WTC11 (cell line): ENCODE results near the gene LIN28B.

Source experiments
- KAT7 ChIP-seq: sonication (generic); formaldehyde crosslinking; IDR thresholded peaks from 2 replicates; pipeline ENCODE4 v1.8.1; 2023; ENCODE audit warnings: missing genetic modification reagents, mild to moderate bottlenecking, borderline replicate concordance
- MAX ChIP-seq: sonication (generic); formaldehyde crosslinking; IDR thresholded peaks from 2 replicates; pipeline ENCODE4 v1.8.0; 2022; ENCODE audit warnings: mild to moderate bottlenecking, missing genetic modification reagents
- RORB ChIP-seq: fragments of 250-450 bp; sonication (Bioruptor Pico); IDR thresholded peaks from 2 replicates; pipeline ENCODE4 v1.9.0; 2021; ENCODE audit warnings: mild to moderate bottlenecking
- ZNF317 ChIP-seq: sonication (generic); formaldehyde crosslinking; IDR thresholded peaks from 2 replicates; pipeline ENCODE4 v1.8.1; 2023; ENCODE audit warnings: low read depth, mild to moderate bottlenecking, moderate library complexity, missing genetic modification reagents, borderline replicate concordance
- TF ChIP-seq, protein P1 (sequence below): fragments of 200-600 bp; IDR thresholded peaks from 2 replicates; pipeline ENCODE4 v1.8.0; 2022; ENCODE audit warnings: antibody characterized with exemption
- TF ChIP-seq, protein P2 (sequence below): sonication (generic); formaldehyde crosslinking; IDR thresholded peaks from 2 replicates; pipeline ENCODE4 v1.8.1; 2023; ENCODE audit warnings: mild to moderate bottlenecking, missing genetic modification reagents, borderline replicate concordance
- TF ChIP-seq, protein P3 (sequence below): sonication (generic); formaldehyde crosslinking; IDR thresholded peaks from 2 replicates; pipeline ENCODE4 v1.8.1; 2023; ENCODE audit warnings: mild to moderate bottlenecking, missing genetic modification reagents

- TF ChIP-seq RORB (CRISPR knock-in tag) (no peak), KAT7 (CRISPR knock-in tag) (no peak), MAX (no peak), ZNF317 (CRISPR knock-in tag) (no peak)
- TF ChIP-seq, protein P1, sequence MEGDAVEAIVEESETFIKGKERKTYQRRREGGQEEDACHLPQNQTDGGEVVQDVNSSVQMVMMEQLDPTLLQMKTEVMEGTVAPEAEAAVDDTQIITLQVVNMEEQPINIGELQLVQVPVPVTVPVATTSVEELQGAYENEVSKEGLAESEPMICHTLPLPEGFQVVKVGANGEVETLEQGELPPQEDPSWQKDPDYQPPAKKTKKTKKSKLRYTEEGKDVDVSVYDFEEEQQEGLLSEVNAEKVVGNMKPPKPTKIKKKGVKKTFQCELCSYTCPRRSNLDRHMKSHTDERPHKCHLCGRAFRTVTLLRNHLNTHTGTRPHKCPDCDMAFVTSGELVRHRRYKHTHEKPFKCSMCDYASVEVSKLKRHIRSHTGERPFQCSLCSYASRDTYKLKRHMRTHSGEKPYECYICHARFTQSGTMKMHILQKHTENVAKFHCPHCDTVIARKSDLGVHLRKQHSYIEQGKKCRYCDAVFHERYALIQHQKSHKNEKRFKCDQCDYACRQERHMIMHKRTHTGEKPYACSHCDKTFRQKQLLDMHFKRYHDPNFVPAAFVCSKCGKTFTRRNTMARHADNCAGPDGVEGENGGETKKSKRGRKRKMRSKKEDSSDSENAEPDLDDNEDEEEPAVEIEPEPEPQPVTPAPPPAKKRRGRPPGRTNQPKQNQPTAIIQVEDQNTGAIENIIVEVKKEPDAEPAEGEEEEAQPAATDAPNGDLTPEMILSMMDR, result no peak
- TF ChIP-seq, protein P2, sequence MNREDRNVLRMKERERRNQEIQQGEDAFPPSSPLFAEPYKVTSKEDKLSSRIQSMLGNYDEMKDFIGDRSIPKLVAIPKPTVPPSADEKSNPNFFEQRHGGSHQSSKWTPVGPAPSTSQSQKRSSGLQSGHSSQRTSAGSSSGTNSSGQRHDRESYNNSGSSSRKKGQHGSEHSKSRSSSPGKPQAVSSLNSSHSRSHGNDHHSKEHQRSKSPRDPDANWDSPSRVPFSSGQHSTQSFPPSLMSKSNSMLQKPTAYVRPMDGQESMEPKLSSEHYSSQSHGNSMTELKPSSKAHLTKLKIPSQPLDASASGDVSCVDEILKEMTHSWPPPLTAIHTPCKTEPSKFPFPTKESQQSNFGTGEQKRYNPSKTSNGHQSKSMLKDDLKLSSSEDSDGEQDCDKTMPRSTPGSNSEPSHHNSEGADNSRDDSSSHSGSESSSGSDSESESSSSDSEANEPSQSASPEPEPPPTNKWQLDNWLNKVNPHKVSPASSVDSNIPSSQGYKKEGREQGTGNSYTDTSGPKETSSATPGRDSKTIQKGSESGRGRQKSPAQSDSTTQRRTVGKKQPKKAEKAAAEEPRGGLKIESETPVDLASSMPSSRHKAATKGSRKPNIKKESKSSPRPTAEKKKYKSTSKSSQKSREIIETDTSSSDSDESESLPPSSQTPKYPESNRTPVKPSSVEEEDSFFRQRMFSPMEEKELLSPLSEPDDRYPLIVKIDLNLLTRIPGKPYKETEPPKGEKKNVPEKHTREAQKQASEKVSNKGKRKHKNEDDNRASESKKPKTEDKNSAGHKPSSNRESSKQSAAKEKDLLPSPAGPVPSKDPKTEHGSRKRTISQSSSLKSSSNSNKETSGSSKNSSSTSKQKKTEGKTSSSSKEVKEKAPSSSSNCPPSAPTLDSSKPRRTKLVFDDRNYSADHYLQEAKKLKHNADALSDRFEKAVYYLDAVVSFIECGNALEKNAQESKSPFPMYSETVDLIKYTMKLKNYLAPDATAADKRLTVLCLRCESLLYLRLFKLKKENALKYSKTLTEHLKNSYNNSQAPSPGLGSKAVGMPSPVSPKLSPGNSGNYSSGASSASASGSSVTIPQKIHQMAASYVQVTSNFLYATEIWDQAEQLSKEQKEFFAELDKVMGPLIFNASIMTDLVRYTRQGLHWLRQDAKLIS (CRISPR knock-in tag), result no peak
- TF ChIP-seq, protein P3, sequence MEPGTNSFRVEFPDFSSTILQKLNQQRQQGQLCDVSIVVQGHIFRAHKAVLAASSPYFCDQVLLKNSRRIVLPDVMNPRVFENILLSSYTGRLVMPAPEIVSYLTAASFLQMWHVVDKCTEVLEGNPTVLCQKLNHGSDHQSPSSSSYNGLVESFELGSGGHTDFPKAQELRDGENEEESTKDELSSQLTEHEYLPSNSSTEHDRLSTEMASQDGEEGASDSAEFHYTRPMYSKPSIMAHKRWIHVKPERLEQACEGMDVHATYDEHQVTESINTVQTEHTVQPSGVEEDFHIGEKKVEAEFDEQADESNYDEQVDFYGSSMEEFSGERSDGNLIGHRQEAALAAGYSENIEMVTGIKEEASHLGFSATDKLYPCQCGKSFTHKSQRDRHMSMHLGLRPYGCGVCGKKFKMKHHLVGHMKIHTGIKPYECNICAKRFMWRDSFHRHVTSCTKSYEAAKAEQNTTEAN, result no peak
These were observed 142.5 kb downstream of the LIN28B start for GRCh38 chr6:105099371-105099770.
